Measurements from ENCODE around the gene IFRD1. TPM values are rescaled to one million over a fixed set of nuclear protein-coding genes. Genes with fewer than 3 reads are reported as not detected.
A peak's percentile ranks its signal among the peaks of the same experiment; 100 is the strongest.

IFRD1 gene
- polyA plus RNA-seq, 1 experiment: 24.2 TPM

- Histone ChIP-seq H3K27me3 (ENCODE audit: control insufficient read depth, insufficient read depth, low read length) (peaks cover 1% of the 10 kb centered on the region), H3K4me3 (ENCODE audit: low read depth, low read length) (no peak overlapping the region), H3K36me3 (ENCODE audit: control insufficient read depth, insufficient read depth, low read length) (no peaks in the 10 kb centered on the region)
- no peak for TF ChIP-seq CTCF (IDR thresholded peaks at IDR 0.05; ENCODE audit: insufficient read depth, low read depth, low read length)
- CTCF ChIA-PET: interaction anchor here (1.0 to 1.2 kb wide), 2 partner anchors 9 to 45 kb away, joined by 3 read pairs; no protein-coding TSS in a partner anchor
- DNase-seq (ENCODE audit: low read depth): no peak
- POLR2A ChIA-PET: no interaction called here
Observed at GRCh38 chr7:112505495-112505894, 55.2 kb downstream of the IFRD1 start.

DNA sequence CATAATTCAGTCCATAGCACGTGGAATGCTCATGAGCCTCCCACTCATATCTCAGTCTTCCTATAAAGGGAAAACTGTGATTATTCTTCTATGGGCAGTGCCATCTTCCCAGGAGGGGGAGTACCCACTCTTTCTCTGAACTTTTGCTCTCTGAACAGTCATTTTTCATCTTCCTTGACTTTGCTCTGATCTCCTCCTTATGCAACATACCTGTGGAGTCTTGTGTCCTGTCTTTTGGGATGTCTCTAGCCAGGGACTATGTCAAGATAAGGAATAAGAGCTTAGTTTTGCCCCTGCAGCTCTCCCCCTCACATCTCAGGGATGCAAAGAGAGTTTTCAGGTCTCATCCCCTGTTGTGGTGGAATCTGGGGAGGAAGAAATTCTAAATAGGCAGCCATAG, 58.1 kb downstream of the IFRD1 start:
- H3K36me3 ChIP-seq (ENCODE audit: control insufficient read depth, insufficient read depth, low read length): no peaks in the 10 kb centered on the region
- no peak for TF ChIP-seq CTCF (IDR thresholded peaks at IDR 0.05; ENCODE audit: insufficient read depth, low read depth, low read length)
- POLR2A ChIA-PET: no interaction called here
- CTCF ChIA-PET: no interaction called here
- H3K27me3 ChIP-seq (ENCODE audit: control insufficient read depth, insufficient read depth, low read length): peaks cover 1% of the 10 kb centered on the region
- no peak overlapping the region for H3K4me3 ChIP-seq (ENCODE audit: low read depth, low read length)
- no peak for DNase-seq (ENCODE audit: low read depth)

GRCh38 chr7:112509402-112509801, 59.1 kb downstream of the IFRD1 start:
- POLR2A ChIA-PET: no interaction called here
- no peak for DNase-seq (ENCODE audit: low read depth)

DNA sequence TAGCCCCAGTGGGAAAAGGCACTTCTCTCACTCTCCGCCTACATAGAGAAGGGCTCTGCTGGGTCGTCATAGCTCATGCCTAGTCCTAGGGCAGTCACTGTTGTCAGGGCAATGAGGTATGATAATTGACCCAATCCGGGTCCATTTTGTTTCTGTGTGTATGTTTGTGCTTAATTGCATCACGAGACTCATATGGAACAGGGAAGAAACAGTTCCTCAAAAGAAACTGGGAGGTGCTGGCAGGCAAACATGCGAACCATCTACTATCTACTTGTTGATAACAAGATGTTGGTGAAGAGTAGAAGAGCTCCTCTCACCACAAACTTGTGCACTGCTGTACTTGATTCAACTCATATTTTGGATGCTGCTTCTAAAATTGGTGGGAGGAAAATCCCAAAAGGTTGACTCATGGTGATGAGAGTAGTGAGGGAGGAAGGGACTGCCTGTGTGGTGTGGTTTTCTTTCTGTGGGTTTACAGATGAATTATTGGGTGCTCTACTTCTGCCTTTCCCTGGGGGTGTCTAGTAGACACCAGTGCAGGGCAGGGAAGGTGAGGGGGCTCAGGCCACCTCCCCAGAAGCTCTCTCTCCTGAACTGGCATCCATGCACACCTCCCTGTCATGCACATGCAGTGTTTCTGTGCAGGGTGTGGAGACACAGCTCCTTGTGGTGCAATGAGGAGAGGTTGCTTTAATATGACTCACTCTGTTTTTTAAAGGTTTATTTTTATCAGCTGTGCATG, 59.9 kb downstream of the IFRD1 start:
- ChIA-PET CTCF (interaction anchor here (0.6 to 1.0 kb wide), 4 partner anchors 14 to 775 kb away, joined by 3 to 4 read pairs (median 3); no protein-coding TSS in a partner anchor), POLR2A (no interaction called here)
- no peak for TF ChIP-seq CTCF (IDR thresholded peaks at IDR 0.05; ENCODE audit: insufficient read depth, low read depth, low read length)
- Histone ChIP-seq H3K27me3 (ENCODE audit: control insufficient read depth, insufficient read depth, low read length) (no peaks in the 10 kb centered on the region), H3K36me3 (ENCODE audit: control insufficient read depth, insufficient read depth, low read length) (no peaks in the 10 kb centered on the region), H3K4me3 (ENCODE audit: low read depth, low read length) (no peak overlapping the region)
- peak; percentile 46 for DNase-seq (ENCODE audit: low read depth)

More at GRCh38 chr7:112509402-112509801, 59.1 kb downstream of the IFRD1 start:
- H3K36me3 ChIP-seq (ENCODE audit: control insufficient read depth, insufficient read depth, low read length): no peaks in the 10 kb centered on the region
- no peak for TF ChIP-seq CTCF (IDR thresholded peaks at IDR 0.05; ENCODE audit: insufficient read depth, low read depth, low read length)
- H3K27me3 ChIP-seq (ENCODE audit: control insufficient read depth, insufficient read depth, low read length): no peaks in the 10 kb centered on the region; the same call in 1 of the 2 replicates
- CTCF ChIA-PET: interaction anchor here (0.6 to 1.0 kb wide), 3 partner anchors 14 to 776 kb away, joined by 3 read pairs; no protein-coding TSS in a partner anchor
- H3K4me3 ChIP-seq (ENCODE audit: low read depth, low read length): no peak overlapping the region

DNA sequence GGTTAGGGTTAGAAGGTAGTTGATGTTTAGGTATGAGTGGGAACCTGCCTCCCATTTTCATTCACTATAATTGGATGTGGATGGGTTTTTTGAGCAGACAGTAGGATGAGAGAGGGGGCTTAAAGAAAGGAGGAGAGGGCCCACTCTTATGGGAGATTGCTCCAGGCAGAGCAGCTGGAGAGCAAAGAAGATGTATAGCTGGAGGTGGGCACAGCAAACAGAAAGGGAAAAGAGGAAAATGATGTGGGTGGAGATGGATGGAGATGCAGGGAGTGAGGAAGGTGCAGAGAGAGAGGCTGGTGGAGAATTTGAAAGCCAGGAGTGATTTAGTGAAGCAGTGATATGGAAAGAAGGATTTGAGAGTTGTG, 60.5 kb downstream of the IFRD1 start:
- Histone ChIP-seq H3K36me3 (ENCODE audit: control insufficient read depth, insufficient read depth, low read length) (no peaks in the 10 kb centered on the region), H3K27me3 (ENCODE audit: control insufficient read depth, insufficient read depth, low read length) (no peaks in the 10 kb centered on the region), H3K4me3 (ENCODE audit: low read depth, low read length) (no peak overlapping the region)
- POLR2A ChIA-PET: no interaction called here
- no peak for TF ChIP-seq CTCF (IDR thresholded peaks at IDR 0.05; ENCODE audit: insufficient read depth, low read depth, low read length)
- CTCF ChIA-PET: interaction anchor here (0.8 to 1.0 kb wide), 3 partner anchors 9 to 35 kb away, joined by 3 to 4 read pairs (median 3); no protein-coding TSS in a partner anchor
- DNase-seq (ENCODE audit: low read depth): no peak
